ENCODE measurements around the gene ARHGAP44. TPM values are rescaled to one million over a fixed set of nuclear protein-coding genes. Genes with fewer than 3 reads are reported as not detected.

The ARHGAP44 gene
- total RNA-seq, 1 experiment from 2014 or later = 9.9 TPM

- no peak overlapping the region for H3K56ac ChIP-seq (ENCODE audit: insufficient read length, low read depth, low read length)
- no peak overlapping the region for H3K9ac ChIP-seq (ENCODE audit: extremely low read depth, insufficient read length, low read length)
- no CpG with 5 or more reads among the region's 4 CpGs for WGBS (ENCODE audit: extremely low coverage, insufficient read length, low lambda C conversion rate)
- no peaks in the 10 kb centered on the region for H3K79me2 ChIP-seq (ENCODE audit: insufficient read depth, low read length)
- H4K91ac ChIP-seq (ENCODE audit: insufficient read length, low read depth, low read length) = no peak overlapping the region
- H4K20me1 ChIP-seq (ENCODE audit: control insufficient read depth, insufficient read depth, insufficient read length) = no peaks in the 10 kb centered on the region
- TF ChIP-seq, protein P1, sequence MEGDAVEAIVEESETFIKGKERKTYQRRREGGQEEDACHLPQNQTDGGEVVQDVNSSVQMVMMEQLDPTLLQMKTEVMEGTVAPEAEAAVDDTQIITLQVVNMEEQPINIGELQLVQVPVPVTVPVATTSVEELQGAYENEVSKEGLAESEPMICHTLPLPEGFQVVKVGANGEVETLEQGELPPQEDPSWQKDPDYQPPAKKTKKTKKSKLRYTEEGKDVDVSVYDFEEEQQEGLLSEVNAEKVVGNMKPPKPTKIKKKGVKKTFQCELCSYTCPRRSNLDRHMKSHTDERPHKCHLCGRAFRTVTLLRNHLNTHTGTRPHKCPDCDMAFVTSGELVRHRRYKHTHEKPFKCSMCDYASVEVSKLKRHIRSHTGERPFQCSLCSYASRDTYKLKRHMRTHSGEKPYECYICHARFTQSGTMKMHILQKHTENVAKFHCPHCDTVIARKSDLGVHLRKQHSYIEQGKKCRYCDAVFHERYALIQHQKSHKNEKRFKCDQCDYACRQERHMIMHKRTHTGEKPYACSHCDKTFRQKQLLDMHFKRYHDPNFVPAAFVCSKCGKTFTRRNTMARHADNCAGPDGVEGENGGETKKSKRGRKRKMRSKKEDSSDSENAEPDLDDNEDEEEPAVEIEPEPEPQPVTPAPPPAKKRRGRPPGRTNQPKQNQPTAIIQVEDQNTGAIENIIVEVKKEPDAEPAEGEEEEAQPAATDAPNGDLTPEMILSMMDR (conservative IDR thresholded peaks at IDR 0.05) = no peak
- no peak overlapping the region for H3T11ph ChIP-seq (ENCODE audit: low read length)
- no peaks in the 10 kb centered on the region for H3K23me2 ChIP-seq (ENCODE audit: insufficient read length, low read depth, low read length, poor library complexity, severe bottlenecking)
- peaks cover 25 to 29% of the 10 kb centered on the region in 2 experiments for H3K4me1 Mint-ChIP-seq
- no peaks in the 10 kb centered on the region for H3K27me3 ChIP-seq (ENCODE audit: insufficient read depth, low read length)
- no peak overlapping the region for H2BK20ac ChIP-seq (ENCODE audit: low read depth, low read length, poor library complexity, severe bottlenecking)
- no peak overlapping the region for H2AFZ ChIP-seq (ENCODE audit: low read length)
- H2BK5ac ChIP-seq (ENCODE audit: insufficient read length, low read length) = no peak overlapping the region
- H2BK120ac ChIP-seq (ENCODE audit: low read depth, low read length, poor library complexity, severe bottlenecking) = no peak overlapping the region
- no peak overlapping the region for H3K4ac ChIP-seq (ENCODE audit: low read depth, low read length)
- no peak overlapping the region for H3K27ac Mint-ChIP-seq
- H3K9me3 Mint-ChIP-seq = no peaks in the 10 kb centered on the region; a peak in 1 of 5 replicates
- no peak overlapping the region for H3K4me3 Mint-ChIP-seq
- no peak overlapping the region for H4K8ac ChIP-seq (replicated peaks; ENCODE audit: insufficient read length, low read depth, low read length)
- no peak overlapping the region for H3K18ac ChIP-seq (ENCODE audit: insufficient read length, low read depth, low read length)
- no peak overlapping the region for H2BK15ac ChIP-seq (ENCODE audit: low read depth, low read length)
- H2AK5ac ChIP-seq (ENCODE audit: insufficient read length, low read length) = no peak overlapping the region
- DNase-seq = no peak
- no peak overlapping the region for H2BK12ac ChIP-seq (ENCODE audit: insufficient read length, low read depth, low read length)
- H3K4me1 ChIP-seq (ENCODE audit: insufficient read depth, low read length) = no peaks in the 10 kb centered on the region
- H3K23ac ChIP-seq (ENCODE audit: insufficient read length, low read depth, low read length) = no peak overlapping the region
- no peak overlapping the region for H3K4me2 ChIP-seq (ENCODE audit: insufficient read depth, insufficient read length, low read length)
- H3K27ac ChIP-seq (ENCODE audit: insufficient read length, low read depth, low read length) = no peak overlapping the region
- H3K9me3 ChIP-seq (ENCODE audit: control insufficient read depth, low read depth, low read length) = no peaks in the 10 kb centered on the region
- H3K27me3 Mint-ChIP-seq (ENCODE audit: low read depth) = no peaks in the 10 kb centered on the region
- no peaks in the 10 kb centered on the region for H3K79me1 ChIP-seq (ENCODE audit: insufficient read depth, low read depth, low read length, poor library complexity, severe bottlenecking)
- H3K14ac ChIP-seq (ENCODE audit: insufficient read depth, low read length) = no peak overlapping the region
- H3K36me3 Mint-ChIP-seq (ENCODE audit: insufficient read depth in 1 of 3, low read depth in 3 of 3) = peaks cover 10 to 11% (median 10%) of the 10 kb centered on the region in 3 experiments
- H4K5ac ChIP-seq (ENCODE audit: insufficient read length, low read depth, low read length) = no peak overlapping the region
Measured at GRCh38 chr17:12899604-12900003, 110.3 kb downstream of the ARHGAP44 start.
